GM12878 (cell line): ENCODE measurements around the gene GPN1. TPM values are rescaled to one million over a fixed set of nuclear protein-coding genes. Genes with fewer than 3 reads are reported as not detected.

Experiments used
- BHLHE40 ChIP-seq, 2 experiments: fragments of 450-650 bp in 1 of 2; IDR thresholded peaks; 2 replicates each; pipeline ENCODE4 v1.6.1; 2011 to 2017; ENCODE audit warnings: low read depth in 2 of 2, borderline replicate concordance in 1 of 2, improper control_type of control experiment in 1 of 2, low read length in 1 of 2, mild to moderate bottlenecking in 1 of 2
- BRCA1 ChIP-seq: IDR thresholded peaks from 2 replicates; pipeline ENCODE4 v1.6.1; 2011; ENCODE audit warnings: low read depth, low read length, improper control_type of control experiment
- DPF2 ChIP-seq: fragments of 450-650 bp; IDR thresholded peaks from 2 replicates; pipeline ENCODE4 v1.6.1; 2017; ENCODE audit warnings: mild to moderate bottlenecking
- FOXM1 ChIP-seq: IDR thresholded peaks from 2 replicates; pipeline ENCODE4 v1.6.1; 2012; ENCODE audit warnings: low read depth, mild to moderate bottlenecking, inconsistent platforms, low read length, moderate library complexity
- GABPA ChIP-seq: IDR thresholded peaks from 2 replicates; pipeline ENCODE4 v1.6.1; 2014; ENCODE audit warnings: antibody characterized with exemption, low read depth, mild to moderate bottlenecking, inconsistent platforms
- GATAD2B ChIP-seq: fragments of 450-650 bp; conservative IDR thresholded peaks from 2 replicates; pipeline ENCODE4 v1.6.1; 2017; ENCODE audit warnings: low read depth, mild to moderate bottlenecking, moderate library complexity
- HCFC1 ChIP-seq: fragments of 150-350 bp; IDR thresholded peaks from 2 replicates; pipeline ENCODE4 v1.6.1; 2014; ENCODE audit warnings: low read length
- HDGF ChIP-seq: fragments of 450-650 bp; IDR thresholded peaks from 2 replicates; pipeline ENCODE4 v1.6.1; 2016; ENCODE audit warnings: antibody characterized with exemption
- KDM1A ChIP-seq: fragments of 200-600 bp; sonication (generic); IDR thresholded peaks from 2 replicates; pipeline ENCODE4 v1.6.1; 2016; ENCODE audit warnings: borderline replicate concordance
- POLR2A ChIP-seq: IDR thresholded peaks from 2 replicates; pipeline ENCODE4 v1.6.1; 2011; ENCODE audit warnings: low read depth, mild to moderate bottlenecking, low read length
- RAD21 ChIP-seq: IDR thresholded peaks from 2 replicates; pipeline ENCODE4 v1.6.1; 2011; ENCODE audit warnings: mild to moderate bottlenecking, low read depth, low read length, moderate library complexity; ENCODE audit not compliant: insufficient read depth
- SIN3A ChIP-seq: IDR thresholded peaks from 2 replicates; pipeline ENCODE4 v1.6.1; 2012; ENCODE audit warnings: low read depth, low read length, improper control_type of control experiment
- SMAD5 ChIP-seq: IDR thresholded peaks from 2 replicates; pipeline ENCODE4 v1.6.1; 2016; ENCODE audit warnings: antibody characterized with exemption, low read depth
- SMARCA5 ChIP-seq: fragments of 450-650 bp; IDR thresholded peaks from 2 replicates; pipeline ENCODE4 v1.6.1; 2017; ENCODE audit warnings: mild to moderate bottlenecking
- SP1 ChIP-seq: IDR thresholded peaks from one replicate; pipeline ENCODE4 v1.6.1; 2011; ENCODE audit warnings: low read depth, low read length
- TCF12 ChIP-seq: IDR thresholded peaks from 2 replicates; pipeline ENCODE4 v1.6.1; 2011; ENCODE audit warnings: low read depth, mild to moderate bottlenecking, low read length
- YY1 ChIP-seq: IDR thresholded peaks from 2 replicates; pipeline ENCODE4 v1.6.1; 2011; ENCODE audit warnings: low read depth, mild to moderate bottlenecking, low read length
- ZNF207 ChIP-seq: fragments of 450-650 bp; IDR thresholded peaks from 2 replicates; pipeline ENCODE4 v1.6.1; 2014; ENCODE audit warnings: antibody characterized with exemption, mild to moderate bottlenecking, borderline replicate concordance
- ZSCAN29 ChIP-seq: fragments of 450-650 bp; IDR thresholded peaks from 2 replicates; pipeline ENCODE4 v1.6.1; 2017; ENCODE audit warnings: mild to moderate bottlenecking, moderate library complexity
- polyA plus RNA-seq, 11 experiments: library from polyadenylated mRNA; depleted of rRNA in 4 of 11; unstranded in 6 of 11; stranded (reverse) in 5 of 11; fragments of >200 nt; fragmentation: Nextera tagmentation in 4 of 11; fragmentation: Illumina TruSeq in 1 of 11; extraction: Ambion mirVana in 4 of 11; extraction: Trizol in 1 of 11; gene quantifications; 1 replicate in 1 of 11; 2 replicates in 10 of 11; pipeline versions ENCODE4 v1.2.1 to v1.2.3, GENCODE V29; 2011 to 2016; ENCODE audit warnings: inconsistent platforms in 2 of 11, missing spikeins in 2 of 11, low read depth in 1 of 11
- total RNA-seq, 4 experiments: library from RNA; depleted of rRNA in 3 of 4; stranded (reverse); fragments of >200 nt in 3 of 4; fragmentation: Illumina TruSeq in 1 of 4; extraction: Trizol in 1 of 4; gene quantifications; 2 replicates each; pipeline versions ENCODE4 v1.2.1 to v1.2.3, GENCODE V29; 2013 to 2021
- TF ChIP-seq, protein P1 (sequence below): fragments of 450-650 bp; IDR thresholded peaks from 2 replicates; pipeline ENCODE4 v1.6.1; 2017; ENCODE audit warnings: mild to moderate bottlenecking
- TF ChIP-seq, protein P2 (sequence below): fragments of 450-650 bp; formaldehyde crosslinking; IDR thresholded peaks from 2 replicates; pipeline ENCODE4 v1.4.0; 2022; ENCODE audit warnings: mild to moderate bottlenecking, moderate library complexity
- TF ChIP-seq, protein P3 (sequence below): fragments of 450-650 bp; IDR thresholded peaks from 2 replicates; pipeline ENCODE4 v1.6.1; 2018; ENCODE audit warnings: borderline replicate concordance, mild to moderate bottlenecking; ENCODE audit not compliant: partially characterized antibody
- TF ChIP-seq, protein P4 (sequence below): IDR thresholded peaks from 2 replicates; pipeline ENCODE4 v1.6.1; 2012; ENCODE audit warnings: low read depth, low read length, improper control_type of control experiment

Gene GPN1
- total and polyA plus RNA-seq, 10 of the 15 experiments (the other 5 are each of a cell fraction or from before 2014, with no cell fraction given), result 32.1 to 108 (median 60.4) TPM

DNA sequence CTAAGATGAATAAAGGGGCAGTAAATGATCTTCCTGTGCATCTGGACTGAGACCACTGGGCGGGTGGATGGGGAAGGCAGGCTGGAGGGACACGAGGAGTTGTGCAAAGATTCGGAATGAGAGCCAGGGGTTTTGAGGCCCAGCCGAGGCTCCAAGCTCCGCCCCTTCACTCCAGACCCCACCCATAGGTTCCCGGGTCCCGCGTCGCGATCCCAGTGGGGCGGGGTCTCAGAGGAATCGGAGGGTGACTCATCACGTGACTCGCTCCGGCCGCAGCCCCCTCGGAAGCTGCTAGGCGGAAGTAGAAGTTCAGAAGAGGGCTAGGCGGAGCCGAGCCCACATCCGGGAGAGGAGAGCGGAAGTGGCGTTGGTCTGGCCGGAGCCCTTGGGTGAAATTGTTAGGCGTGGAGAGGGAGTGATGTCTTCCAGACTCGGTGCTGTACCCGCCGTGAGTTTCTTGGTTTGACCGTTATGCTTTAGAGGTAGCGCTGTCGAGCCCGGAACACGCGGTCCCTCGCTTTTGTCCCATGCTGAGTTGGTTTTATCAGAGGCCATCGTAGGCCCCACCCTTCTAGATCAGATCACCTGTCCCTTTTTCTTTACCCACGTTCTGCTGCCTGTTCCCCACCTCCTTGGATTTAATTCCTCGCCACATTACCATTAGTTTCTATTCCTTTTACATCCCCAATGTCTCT, 46.0 kb upstream of the GPN1 start, which contains the start of gene ZNF512 (continued):
- TF ChIP-seq, protein P1, sequence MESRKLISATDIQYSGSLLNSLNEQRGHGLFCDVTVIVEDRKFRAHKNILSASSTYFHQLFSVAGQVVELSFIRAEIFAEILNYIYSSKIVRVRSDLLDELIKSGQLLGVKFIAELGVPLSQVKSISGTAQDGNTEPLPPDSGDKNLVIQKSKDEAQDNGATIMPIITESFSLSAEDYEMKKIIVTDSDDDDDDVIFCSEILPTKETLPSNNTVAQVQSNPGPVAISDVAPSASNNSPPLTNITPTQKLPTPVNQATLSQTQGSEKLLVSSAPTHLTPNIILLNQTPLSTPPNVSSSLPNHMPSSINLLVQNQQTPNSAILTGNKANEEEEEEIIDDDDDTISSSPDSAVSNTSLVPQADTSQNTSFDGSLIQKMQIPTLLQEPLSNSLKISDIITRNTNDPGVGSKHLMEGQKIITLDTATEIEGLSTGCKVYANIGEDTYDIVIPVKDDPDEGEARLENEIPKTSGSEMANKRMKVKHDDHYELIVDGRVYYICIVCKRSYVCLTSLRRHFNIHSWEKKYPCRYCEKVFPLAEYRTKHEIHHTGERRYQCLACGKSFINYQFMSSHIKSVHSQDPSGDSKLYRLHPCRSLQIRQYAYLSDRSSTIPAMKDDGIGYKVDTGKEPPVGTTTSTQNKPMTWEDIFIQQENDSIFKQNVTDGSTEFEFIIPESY, result no peak
- TF ChIP-seq KDM1A (no peak), BRCA1 (no peak), ZNF207 (peak; percentile 11; the same call in 1 of the 2 replicates), SIN3A (0 out of 2 replicates have a peak, but pooled peaks have one; percentile 46), POLR2A (peak; percentile 80), YY1 (peak; percentile 57; the same call in 1 of the 2 replicates), HCFC1 (0 out of 2 replicates have a peak, but pooled peaks have one; percentile 18), GABPA (peak; percentile 89), SMARCA5 (0 out of 2 replicates have a peak, but pooled peaks have one; percentile 9), HDGF (0 out of 2 replicates have a peak, but pooled peaks have one; percentile 45), FOXM1 (no peak), RAD21 (no peak), SP1 (peak; percentile 34), TCF12 (no peak), GATAD2B (no peak; the same call in 1 of the 2 replicates), ZSCAN29 (no peak), DPF2 (0 out of 2 replicates have a peak, but pooled peaks have one; percentile 33), BHLHE40 (IDR thresholded peaks at IDR 0.05; ENCODE audit: borderline replicate concordance in 1 of 2, low read depth in 2 of 2, low read length in 1 of 2) (peak; percentile 92 to 97), SMAD5 (peak; percentile 50; the same call in 1 of the 2 replicates)
- TF ChIP-seq, protein P2, sequence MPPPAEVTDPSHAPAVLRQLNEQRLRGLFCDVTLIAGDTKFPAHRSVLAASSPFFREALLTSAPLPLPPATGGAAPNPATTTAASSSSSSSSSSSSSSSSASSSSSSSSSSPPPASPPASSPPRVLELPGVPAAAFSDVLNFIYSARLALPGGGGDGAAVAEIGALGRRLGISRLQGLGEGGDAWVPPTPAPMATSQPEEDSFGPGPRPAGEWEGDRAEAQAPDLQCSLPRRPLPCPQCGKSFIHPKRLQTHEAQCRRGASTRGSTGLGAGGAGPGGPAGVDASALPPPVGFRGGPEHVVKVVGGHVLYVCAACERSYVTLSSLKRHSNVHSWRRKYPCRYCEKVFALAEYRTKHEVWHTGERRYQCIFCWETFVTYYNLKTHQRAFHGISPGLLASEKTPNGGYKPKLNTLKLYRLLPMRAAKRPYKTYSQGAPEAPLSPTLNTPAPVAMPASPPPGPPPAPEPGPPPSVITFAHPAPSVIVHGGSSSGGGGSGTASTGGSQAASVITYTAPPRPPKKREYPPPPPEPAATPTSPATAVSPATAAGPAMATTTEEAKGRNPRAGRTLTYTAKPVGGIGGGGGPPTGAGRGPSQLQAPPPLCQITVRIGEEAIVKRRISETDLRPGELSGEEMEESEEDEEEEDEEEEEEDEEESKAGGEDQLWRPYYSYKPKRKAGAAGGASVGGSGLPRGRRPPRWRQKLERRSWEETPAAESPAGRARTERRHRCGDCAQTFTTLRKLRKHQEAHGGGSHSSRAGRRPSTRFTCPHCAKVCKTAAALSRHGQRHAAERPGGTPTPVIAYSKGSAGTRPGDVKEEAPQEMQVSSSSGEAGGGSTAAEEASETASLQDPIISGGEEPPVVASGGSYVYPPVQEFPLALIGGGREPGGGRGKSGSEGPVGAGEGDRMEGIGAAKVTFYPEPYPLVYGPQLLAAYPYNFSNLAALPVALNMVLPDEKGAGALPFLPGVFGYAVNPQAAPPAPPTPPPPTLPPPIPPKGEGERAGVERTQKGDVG (CRISPR knock-in tag), result peak; percentile 83; the same call in 1 of the 2 replicates
- TF ChIP-seq, protein P3, sequence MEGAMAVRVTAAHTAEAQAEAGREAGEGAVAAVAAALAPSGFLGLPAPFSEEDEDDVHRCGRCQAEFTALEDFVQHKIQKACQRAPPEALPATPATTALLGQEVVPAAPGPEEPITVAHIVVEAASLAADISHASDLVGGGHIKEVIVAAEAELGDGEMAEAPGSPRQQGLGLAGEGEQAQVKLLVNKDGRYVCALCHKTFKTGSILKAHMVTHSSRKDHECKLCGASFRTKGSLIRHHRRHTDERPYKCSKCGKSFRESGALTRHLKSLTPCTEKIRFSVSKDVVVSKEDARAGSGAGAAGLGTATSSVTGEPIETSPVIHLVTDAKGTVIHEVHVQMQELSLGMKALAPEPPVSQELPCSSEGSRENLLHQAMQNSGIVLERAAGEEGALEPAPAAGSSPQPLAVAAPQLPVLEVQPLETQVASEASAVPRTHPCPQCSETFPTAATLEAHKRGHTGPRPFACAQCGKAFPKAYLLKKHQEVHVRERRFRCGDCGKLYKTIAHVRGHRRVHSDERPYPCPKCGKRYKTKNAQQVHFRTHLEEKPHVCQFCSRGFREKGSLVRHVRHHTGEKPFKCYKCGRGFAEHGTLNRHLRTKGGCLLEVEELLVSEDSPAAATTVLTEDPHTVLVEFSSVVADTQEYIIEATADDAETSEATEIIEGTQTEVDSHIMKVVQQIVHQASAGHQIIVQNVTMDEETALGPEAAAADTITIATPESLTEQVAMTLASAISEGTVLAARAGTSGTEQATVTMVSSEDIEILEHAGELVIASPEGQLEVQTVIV, result peak; percentile 89
- TF ChIP-seq, protein P4, sequence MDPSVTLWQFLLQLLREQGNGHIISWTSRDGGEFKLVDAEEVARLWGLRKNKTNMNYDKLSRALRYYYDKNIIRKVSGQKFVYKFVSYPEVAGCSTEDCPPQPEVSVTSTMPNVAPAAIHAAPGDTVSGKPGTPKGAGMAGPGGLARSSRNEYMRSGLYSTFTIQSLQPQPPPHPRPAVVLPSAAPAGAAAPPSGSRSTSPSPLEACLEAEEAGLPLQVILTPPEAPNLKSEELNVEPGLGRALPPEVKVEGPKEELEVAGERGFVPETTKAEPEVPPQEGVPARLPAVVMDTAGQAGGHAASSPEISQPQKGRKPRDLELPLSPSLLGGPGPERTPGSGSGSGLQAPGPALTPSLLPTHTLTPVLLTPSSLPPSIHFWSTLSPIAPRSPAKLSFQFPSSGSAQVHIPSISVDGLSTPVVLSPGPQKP, result peak; percentile 81
